PC-3 (cell line): Measurements from ENCODE around the gene POTEI.
"Not testable (repeated sequence)": the region's sequence is repeated elsewhere in the genome, so short reads cannot be mapped to it uniquely, and the experiment has no call there.

Source experiments
- EZH2 ChIP-seq: fragments of 300-600 bp; sonication (generic); IDR thresholded peaks from one replicate; pipeline ENCODE4 v1.6.1; 2017; ENCODE audit warnings: antibody characterized with exemption, mild to moderate bottlenecking, low read length; ENCODE audit not compliant: unreplicated experiment
- TF ChIP-seq, protein P1 (sequence below): fragments of 300-600 bp; sonication (generic); conservative IDR thresholded peaks from 2 replicates; pipeline ENCODE4 v1.5.1; 2017; ENCODE audit warnings: antibody characterized with exemption, low read depth, mild to moderate bottlenecking, low read length

DNA sequence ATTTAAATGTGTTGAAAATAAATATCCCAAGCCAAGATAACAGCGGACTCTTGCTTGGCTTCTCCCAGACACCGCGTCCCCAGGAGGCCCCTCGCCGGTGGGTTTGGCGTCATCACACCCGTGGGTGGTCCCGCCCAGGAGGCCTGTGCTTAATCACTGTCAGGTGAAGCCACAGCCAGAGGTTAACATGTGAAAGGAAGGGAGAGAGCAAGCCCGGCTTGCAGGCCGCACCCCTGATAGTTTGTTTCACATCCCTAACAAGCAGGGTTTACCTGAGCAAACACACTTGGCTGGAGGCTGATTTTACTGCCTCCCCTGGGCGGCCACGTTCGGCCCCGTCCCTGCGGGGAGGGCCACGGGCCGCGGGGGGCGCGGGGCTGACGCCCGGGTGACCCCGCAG lies 13.3 kb upstream of the POTEI start:
- TF ChIP-seq, protein P1, sequence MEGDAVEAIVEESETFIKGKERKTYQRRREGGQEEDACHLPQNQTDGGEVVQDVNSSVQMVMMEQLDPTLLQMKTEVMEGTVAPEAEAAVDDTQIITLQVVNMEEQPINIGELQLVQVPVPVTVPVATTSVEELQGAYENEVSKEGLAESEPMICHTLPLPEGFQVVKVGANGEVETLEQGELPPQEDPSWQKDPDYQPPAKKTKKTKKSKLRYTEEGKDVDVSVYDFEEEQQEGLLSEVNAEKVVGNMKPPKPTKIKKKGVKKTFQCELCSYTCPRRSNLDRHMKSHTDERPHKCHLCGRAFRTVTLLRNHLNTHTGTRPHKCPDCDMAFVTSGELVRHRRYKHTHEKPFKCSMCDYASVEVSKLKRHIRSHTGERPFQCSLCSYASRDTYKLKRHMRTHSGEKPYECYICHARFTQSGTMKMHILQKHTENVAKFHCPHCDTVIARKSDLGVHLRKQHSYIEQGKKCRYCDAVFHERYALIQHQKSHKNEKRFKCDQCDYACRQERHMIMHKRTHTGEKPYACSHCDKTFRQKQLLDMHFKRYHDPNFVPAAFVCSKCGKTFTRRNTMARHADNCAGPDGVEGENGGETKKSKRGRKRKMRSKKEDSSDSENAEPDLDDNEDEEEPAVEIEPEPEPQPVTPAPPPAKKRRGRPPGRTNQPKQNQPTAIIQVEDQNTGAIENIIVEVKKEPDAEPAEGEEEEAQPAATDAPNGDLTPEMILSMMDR, result not testable (repeated sequence)
- not testable (repeated sequence) for TF ChIP-seq EZH2
